Activated CD4-positive, alpha-beta T cell treated with anti-CD3 and anti-CD28 coated beads, Interleukin-2, amount 10 ng/mL, durations not matched to agents 7 days and 5 days (primary cell): ENCODE data around the gene GRK6. TPM values are rescaled to one million over a fixed set of nuclear protein-coding genes. Genes with fewer than 3 reads are reported as not detected.
A peak's percentile ranks its signal among the peaks of the same experiment; 100 is the strongest.

Experiments used
- CTCF ChIA-PET: fragments of 350-600 bp; sonication (Branson Sonifier 250); formaldehyde crosslinking; loops from one replicate; lab custom pipeline; 2021; ENCODE audit warnings: antibody characterized with exemption; lab: Charles Lee
- POLR2A ChIA-PET: fragments of 350-600 bp; sonication (Branson Sonifier 250); formaldehyde crosslinking; loops from one replicate; lab custom pipeline; 2021; ENCODE audit warnings: antibody characterized with exemption; lab: Charles Lee
- DNase-seq: peaks from one replicate; pipeline ENCODE4 v3.0.0-alpha.2; 2020
- H3K27ac Mint-ChIP-seq: one replicate; pipeline ENCODE4 v1.8.0; 2021; ENCODE audit warnings: mild to moderate bottlenecking, moderate library complexity, mixed read lengths
- H3K27me3 Mint-ChIP-seq: one replicate; pipeline ENCODE4 v1.8.0; 2021; ENCODE audit warnings: mixed read lengths
- H3K36me3 Mint-ChIP-seq: one replicate; pipeline ENCODE4 v1.8.0; 2021; ENCODE audit warnings: low read depth, mixed read lengths
- H3K4me1 Mint-ChIP-seq: one replicate; pipeline ENCODE4 v1.8.0; 2021; ENCODE audit warnings: mixed read lengths
- H3K4me3 Mint-ChIP-seq: one replicate; pipeline ENCODE4 v1.8.0; 2021; ENCODE audit warnings: mild to moderate bottlenecking, moderate library complexity, mixed read lengths
- H3K9me3 Mint-ChIP-seq: one replicate; pipeline ENCODE4 v1.8.0; 2021; ENCODE audit warnings: mixed read lengths
- total RNA-seq, 2 experiments: library from RNA; stranded (reverse); gene quantifications; one replicate each; pipeline ENCODE4 v1.2.3, GENCODE V29; 2021

The GRK6 gene
- total RNA-seq, 2 experiments from 2014 or later: 242 to 296 TPM

DNA sequence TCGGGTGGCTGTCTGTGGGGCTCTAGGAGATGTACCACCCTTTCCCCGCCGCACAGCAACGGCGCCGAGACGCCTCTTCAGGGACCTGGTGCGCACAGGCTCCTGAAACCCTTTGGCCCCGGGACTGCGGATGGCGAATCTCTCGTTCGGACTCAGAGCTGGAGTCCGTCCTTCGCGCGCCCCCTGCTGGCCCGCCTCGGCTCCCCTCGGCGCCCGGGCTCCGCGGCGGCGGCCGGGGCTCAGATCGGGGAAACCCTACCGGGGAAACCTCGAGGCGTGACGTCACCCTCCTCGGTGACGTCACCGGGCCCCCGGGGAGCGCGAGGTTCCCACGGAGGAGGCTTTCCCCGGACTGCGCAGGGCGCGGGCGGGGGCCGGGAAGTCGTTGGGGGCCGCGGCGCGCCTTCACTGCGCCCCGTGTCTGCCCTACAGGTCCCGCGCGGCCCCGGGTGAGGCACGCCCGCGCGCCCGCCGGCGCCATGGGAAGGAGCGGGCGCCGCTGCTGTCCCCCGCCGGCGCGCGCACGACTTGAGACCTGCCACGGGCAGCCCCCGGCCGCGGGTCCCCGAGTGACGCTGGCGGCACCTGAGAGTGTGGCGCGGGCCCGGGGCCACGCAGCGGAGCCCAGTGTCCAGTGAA, 28.0 kb downstream of the GRK6 start:
- peak overlapping the region; percentile 68 for H3K27ac Mint-ChIP-seq
- peaks cover 28% of the 10 kb centered on the region for H3K4me1 Mint-ChIP-seq
- ChIA-PET CTCF (interaction anchor here (0.6 to 46.8 kb wide), 33 partner anchors 9 to 326 kb away, joined by 3 to 1643 read pairs (median 5); partner anchors contain the start of genes B4GALT7, DDX41, DOK3 and F12), POLR2A (interaction anchor here (0.6 to 1.2 kb wide), 2 partner anchors 9 to 65 kb away, joined by 3 to 4 read pairs; no protein-coding TSS in a partner anchor)
- H3K27me3 Mint-ChIP-seq: peaks cover 11% of the 10 kb centered on the region
- peak overlapping the region; percentile 68 for H3K4me3 Mint-ChIP-seq
- no peaks in the 10 kb centered on the region for H3K36me3 Mint-ChIP-seq
- H3K9me3 Mint-ChIP-seq: no peaks in the 10 kb centered on the region
- DNase-seq: peak; percentile 90

DNA sequence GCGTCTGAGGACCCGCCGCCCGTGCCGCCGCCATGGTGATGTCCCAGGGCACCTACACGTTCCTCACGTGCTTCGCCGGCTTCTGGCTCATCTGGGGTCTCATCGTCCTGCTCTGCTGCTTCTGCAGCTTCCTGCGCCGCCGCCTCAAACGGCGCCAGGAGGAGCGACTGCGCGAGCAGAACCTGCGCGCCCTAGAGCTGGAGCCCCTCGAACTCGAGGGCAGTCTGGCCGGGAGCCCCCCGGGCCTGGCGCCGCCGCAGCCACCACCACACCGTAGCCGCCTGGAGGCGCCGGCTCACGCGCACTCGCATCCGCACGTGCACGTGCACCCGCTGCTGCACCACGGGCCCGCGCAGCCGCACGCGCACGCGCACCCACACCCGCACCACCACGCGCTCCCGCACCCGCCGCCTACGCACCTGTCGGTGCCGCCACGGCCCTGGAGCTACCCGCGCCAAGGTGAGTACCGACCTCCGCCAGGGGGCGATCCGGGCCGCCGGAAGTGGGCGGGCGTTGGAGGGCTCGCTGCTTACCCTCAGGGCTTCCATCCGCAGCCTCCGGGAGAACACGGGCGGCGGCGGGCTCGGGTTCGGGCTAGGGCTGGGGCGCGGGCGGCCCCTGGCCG, 28.7 kb downstream of the GRK6 start:
- POLR2A ChIA-PET: interaction anchor here (1.2 kb wide), 1 partner anchor 66 kb away, joined by 4 read pairs; no protein-coding TSS in a partner anchor
- CTCF ChIA-PET: interaction anchor here (0.6 to 46.8 kb wide), 34 partner anchors 8 to 348 kb away, joined by 3 to 1643 read pairs (median 4); partner anchors contain the start of genes DDX41, F12, GRK6 and PDLIM7
- Mint-ChIP-seq H3K36me3 (no peaks in the 10 kb centered on the region), H3K9me3 (no peaks in the 10 kb centered on the region), H3K4me3 (peak overlapping the region; percentile 61), H3K4me1 (peaks cover 28% of the 10 kb centered on the region), H3K27ac (peak overlapping the region; percentile 68), H3K27me3 (peaks cover 11% of the 10 kb centered on the region)
- peak; percentile 91 for DNase-seq

DNA sequence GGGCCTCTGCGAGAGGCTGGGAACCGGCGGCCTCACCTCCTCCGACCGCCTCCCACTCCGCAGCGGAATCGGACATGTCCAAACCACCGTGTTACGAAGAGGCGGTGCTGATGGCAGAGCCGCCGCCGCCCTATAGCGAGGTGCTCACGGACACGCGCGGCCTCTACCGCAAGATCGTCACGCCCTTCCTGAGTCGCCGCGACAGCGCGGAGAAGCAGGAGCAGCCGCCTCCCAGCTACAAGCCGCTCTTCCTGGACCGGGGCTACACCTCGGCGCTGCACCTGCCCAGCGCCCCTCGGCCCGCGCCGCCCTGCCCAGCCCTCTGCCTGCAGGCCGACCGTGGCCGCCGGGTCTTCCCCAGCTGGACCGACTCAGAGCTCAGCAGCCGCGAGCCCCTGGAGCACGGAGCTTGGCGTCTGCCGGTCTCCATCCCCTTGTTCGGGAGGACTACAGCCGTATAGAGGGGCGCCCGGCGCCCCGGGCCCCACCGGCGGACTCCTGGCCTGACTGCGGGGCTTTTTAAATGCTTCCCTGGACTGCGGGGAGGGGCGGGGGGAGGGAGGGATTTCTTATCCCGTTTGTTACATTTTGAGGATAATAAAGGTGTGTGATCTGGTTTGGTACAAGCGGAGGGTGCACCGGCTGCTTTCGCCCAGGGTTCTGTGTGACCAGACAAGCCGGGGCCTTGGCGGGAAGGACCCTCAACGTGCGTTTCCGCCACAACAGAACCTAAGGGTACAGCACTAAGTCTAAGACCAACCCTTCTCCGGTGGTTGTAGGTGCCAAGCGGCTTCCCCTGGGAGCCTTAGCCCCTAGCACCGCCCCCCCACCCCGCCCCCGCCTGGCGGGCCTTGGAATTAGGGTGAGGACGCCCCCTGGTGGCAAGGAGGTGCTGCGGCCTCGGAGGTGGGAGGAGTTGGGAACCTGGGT, 29.4 kb downstream of the GRK6 start:
- DNase-seq: peak; percentile 95
- peaks cover 11% of the 10 kb centered on the region for H3K27me3 Mint-ChIP-seq
- CTCF ChIA-PET: interaction anchor here (0.6 to 46.8 kb wide), 34 partner anchors 7 to 348 kb away, joined by 3 to 1643 read pairs (median 5); partner anchors contain the start of genes DDX41, F12, GRK6 and PDLIM7
- POLR2A ChIA-PET: interaction anchor here (1.2 kb wide), 1 partner anchor 67 kb away, joined by 4 read pairs; no protein-coding TSS in a partner anchor
- H3K9me3 Mint-ChIP-seq: no peaks in the 10 kb centered on the region
- H3K4me1 Mint-ChIP-seq: peaks cover 28% of the 10 kb centered on the region
- H3K36me3 Mint-ChIP-seq: no peaks in the 10 kb centered on the region
- peak overlapping the region; percentile 74 for H3K4me3 Mint-ChIP-seq
- peak overlapping the region; percentile 82 for H3K27ac Mint-ChIP-seq

DNA sequence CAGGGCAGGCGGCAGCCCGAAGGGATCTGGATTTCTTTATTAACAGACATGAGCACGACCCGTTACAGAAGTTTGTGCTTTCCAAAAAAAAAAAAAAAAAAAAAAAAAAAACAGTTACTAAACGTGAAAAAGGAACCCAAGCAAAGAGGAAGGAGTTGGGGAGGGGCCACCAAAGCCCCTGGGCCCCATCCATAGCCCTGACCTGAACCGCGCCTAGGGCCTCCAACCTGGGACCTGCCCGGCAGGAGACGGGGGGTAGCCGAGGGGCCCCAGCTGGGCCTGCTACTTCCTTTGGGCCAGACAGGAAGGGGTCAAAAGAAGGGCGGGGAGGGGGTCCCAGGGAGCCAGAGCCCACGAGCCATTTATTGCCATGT, 30.1 kb downstream of the GRK6 start:
- no peak for DNase-seq
- Mint-ChIP-seq H3K9me3 (no peaks in the 10 kb centered on the region), H3K27ac (peak overlapping the region; percentile 41), H3K4me3 (peak overlapping the region; percentile 74), H3K27me3 (peaks cover 11% of the 10 kb centered on the region), H3K4me1 (peaks cover 31% of the 10 kb centered on the region), H3K36me3 (no peaks in the 10 kb centered on the region)
- CTCF ChIA-PET: interaction anchor here (0.6 to 46.8 kb wide), 12 partner anchors 8 to 153 kb away, joined by 3 to 1643 read pairs (median 7); partner anchors contain the start of genes F12, GRK6, PFN3 and PRELID1
- POLR2A ChIA-PET: no interaction called here

DNA sequence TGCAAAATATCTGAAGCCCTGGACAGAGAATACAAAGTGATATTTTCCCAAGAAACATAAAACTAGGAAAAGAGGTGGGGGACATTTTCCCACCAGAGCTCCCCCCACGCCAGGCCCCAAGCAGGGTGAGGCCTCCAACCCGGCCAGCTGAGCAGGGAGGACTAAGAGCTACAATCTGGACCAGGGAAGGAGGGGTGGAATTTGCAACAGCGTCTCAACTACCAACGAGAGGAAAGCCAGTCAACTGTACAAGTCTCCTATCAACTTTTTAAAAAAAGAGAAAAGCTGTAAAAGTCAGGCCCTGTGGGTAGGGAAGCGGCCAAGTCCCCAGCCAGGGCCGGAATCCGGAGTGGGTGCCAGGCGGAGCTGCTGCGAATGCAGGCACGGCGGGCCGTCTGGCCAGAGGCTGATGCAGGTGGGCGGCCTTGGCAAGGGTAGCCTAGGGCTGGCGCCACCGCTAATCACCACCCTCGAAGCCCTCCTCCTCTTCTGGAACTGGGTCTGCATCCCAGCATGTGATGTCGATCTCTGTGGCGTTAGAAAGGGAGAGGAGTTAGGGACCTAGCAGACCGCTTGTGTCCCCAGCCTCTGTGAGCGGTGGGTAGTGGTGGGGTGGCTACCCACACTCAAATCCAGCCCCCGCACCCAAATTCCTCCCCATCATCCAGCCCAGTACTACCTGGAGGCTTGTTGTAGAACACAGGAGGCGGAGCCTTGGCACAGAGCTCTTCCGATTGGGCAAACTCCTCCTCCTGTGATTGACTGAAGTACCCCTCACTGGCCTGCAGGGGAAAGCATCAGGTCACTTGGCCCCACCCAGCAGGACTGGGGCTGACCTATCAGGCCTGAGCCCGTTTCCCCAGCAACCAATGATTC, 30.7 kb downstream of the GRK6 start:
- H3K27me3 Mint-ChIP-seq: peaks cover 11% of the 10 kb centered on the region
- CTCF ChIA-PET: interaction anchor here (0.6 to 46.8 kb wide), 19 partner anchors 8 to 154 kb away, joined by 3 to 1643 read pairs (median 4); partner anchors contain the start of genes F12, GRK6, PFN3 and PRELID1
- H3K9me3 Mint-ChIP-seq: no peaks in the 10 kb centered on the region
- DNase-seq: peak; percentile 62
- H3K4me1 Mint-ChIP-seq: peaks cover 35% of the 10 kb centered on the region
- no peak overlapping the region for H3K27ac Mint-ChIP-seq
- POLR2A ChIA-PET: interaction anchor here (0.6 kb wide), 1 partner anchor 58 kb away, joined by 3 read pairs; no protein-coding TSS in a partner anchor
- H3K4me3 Mint-ChIP-seq: peak overlapping the region; percentile 51
- no peaks in the 10 kb centered on the region for H3K36me3 Mint-ChIP-seq

DNA sequence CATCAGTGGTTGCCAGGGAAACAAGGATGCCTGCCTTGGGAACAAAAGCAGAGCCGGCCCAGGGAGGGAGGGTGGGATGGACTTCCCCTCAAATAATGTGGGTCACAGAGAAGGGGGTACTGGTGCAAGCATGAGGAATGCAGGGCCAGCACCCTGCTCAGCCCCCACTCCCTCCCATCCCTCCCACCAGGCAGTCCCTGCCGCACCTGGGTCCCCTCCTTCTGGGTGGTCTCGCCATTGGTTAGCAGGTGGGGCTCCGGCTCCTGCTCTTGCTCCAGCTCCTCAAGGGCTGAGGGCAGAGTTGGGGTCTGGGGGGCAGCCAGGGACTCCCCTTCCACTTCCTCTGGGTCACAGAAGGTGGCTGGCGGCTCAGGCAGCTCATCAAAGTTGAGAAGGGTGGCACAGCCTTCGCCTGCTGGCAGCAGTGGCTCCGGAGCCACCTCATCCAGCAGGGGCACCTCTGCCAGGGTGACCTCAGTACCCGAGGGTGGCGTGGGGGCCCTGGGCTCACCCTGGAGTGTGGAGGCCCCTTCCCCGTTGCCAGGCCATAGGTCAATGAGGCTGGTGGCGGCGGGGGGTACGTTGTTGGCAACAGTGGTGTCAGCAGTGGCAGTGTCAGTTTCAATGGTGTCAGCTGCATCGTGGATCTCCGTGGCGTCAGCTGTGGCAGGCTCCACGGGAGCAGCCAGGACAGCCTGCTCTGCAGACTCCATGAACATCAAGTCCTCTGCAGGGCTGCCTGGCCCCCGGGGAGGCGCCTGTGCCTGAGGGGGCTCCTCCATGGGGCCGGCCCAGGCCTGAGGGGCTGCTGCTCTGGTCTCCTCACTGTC, 31.6 kb downstream of the GRK6 start:
- DNase-seq: no peak
- Mint-ChIP-seq H3K4me3 (no peak overlapping the region), H3K27ac (no peak overlapping the region), H3K27me3 (peaks cover 10% of the 10 kb centered on the region), H3K36me3 (no peaks in the 10 kb centered on the region), H3K4me1 (peaks cover 37% of the 10 kb centered on the region), H3K9me3 (no peaks in the 10 kb centered on the region)
- POLR2A ChIA-PET: no interaction called here
- CTCF ChIA-PET: interaction anchor here (0.8 to 46.8 kb wide), 14 partner anchors 10 to 154 kb away, joined by 3 to 1643 read pairs (median 4); partner anchors contain the start of genes F12, GRK6, PFN3 and PRELID1

DNA sequence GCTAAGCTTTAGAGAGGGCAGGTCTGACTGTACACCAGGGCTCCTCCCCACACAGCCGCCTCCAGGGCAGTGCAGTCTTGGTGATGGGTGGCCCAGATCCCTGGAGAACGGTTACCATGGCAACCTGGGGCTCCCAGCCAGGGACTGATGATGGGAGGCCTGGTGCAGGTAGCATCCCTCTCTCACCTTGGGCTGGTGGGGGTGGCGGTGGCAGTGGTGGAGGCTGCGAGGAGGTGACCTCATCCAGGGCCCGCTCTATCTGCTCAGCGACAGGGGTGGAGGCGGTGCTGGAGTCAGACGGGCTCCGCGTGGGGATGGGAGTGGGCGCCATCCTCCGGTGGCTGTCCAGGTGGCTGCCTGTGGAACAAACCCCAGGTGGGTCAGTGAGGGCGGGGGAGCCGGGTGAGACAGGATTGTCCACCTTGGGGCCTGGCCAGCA, 32.5 kb downstream of the GRK6 start:
- H3K27ac Mint-ChIP-seq: no peak overlapping the region
- peaks cover 1% of the 10 kb centered on the region for H3K27me3 Mint-ChIP-seq
- no peaks in the 10 kb centered on the region for H3K9me3 Mint-ChIP-seq
- DNase-seq: no peak
- H3K4me1 Mint-ChIP-seq: peaks cover 29% of the 10 kb centered on the region
- no peaks in the 10 kb centered on the region for H3K36me3 Mint-ChIP-seq
- H3K4me3 Mint-ChIP-seq: no peak overlapping the region
- ChIA-PET CTCF (interaction anchor here (1.9 to 46.8 kb wide), 4 partner anchors 11 to 50 kb away, joined by 4 to 1643 read pairs (median 38); partner anchors contain the start of genes F12, GRK6, PFN3 and PRR7), POLR2A (interaction anchor here (0.7 kb wide), 1 partner anchor 69 kb away, joined by 4 read pairs; no protein-coding TSS in a partner anchor)

DNA sequence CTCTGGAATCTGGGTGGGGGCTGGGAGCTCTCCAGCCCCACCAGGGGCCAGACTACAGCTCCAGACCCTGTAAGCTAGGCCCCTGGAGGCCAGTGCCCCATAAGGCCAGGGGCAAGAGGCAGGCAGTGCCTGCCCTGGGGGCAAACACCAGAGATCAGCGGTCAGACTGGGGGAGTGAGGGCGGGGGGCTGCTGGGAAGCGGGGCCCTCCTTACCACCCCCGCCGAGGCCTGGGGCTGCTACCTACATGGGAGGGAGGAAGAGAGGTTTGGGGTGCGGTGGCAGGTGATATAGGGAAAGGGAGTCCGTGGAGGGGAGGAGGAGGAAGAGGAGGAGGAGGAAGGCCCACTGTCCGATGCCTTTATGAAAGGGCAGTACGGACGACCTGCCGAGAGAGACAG, 32.9 kb downstream of the GRK6 start:
- DNase-seq: no peak
- Mint-ChIP-seq H3K27ac (no peak overlapping the region), H3K27me3 (no peaks in the 10 kb centered on the region), H3K4me3 (no peak overlapping the region), H3K4me1 (peaks cover 28% of the 10 kb centered on the region), H3K9me3 (no peaks in the 10 kb centered on the region), H3K36me3 (no peaks in the 10 kb centered on the region)
- ChIA-PET POLR2A (no interaction called here), CTCF (interaction anchor here (1.1 to 46.8 kb wide), 4 partner anchors 11 to 51 kb away, joined by 3 to 1643 read pairs (median 34); partner anchors contain the start of genes F12, GRK6, PFN3 and SLC34A1)

DNA sequence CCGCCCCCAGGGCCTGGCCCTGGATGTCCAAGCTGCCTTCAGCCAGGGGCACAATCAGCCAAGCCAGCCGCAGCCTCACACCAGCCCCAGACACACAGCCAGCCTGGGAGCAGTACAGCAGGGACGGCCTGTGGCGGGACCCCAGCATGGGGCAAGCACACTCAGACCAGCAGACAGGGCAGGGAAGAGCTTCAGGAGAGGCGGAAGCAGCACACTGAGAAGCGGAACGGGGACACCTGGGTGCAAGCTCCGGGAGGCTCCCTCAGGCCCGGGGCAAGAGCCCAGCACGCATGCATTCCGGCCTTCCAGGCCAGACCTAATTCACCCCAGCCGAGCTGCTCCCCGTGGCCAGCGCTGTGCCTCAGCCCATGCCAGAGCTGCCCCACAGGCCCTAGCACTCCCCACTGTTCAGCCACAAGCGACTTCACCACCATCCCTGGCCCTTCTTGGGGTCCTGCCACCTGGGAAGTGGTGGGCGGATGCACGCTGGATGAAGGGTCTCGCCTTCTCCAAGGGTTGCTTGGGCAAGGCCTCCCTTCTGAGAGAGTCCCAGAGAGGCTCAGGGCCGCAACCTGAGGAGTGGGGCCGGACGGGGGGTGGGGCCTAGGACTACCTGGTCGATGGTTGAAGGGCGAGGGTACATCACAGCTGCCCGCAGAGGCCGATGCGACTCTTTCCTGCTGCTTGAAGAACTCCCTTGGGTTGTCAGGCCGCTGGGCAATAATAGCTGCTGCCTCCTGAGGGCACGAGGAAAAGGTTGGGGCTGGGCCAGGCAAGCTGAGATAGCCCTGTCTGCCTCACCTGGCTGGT, 33.5 kb downstream of the GRK6 start:
- ChIA-PET CTCF (interaction anchor here (0.6 to 46.8 kb wide), 6 partner anchors 14 to 292 kb away, joined by 3 to 1643 read pairs (median 3); partner anchors contain the start of genes F12, GRK6, PDLIM7 and PFN3), POLR2A (no interaction called here)
- DNase-seq: no peak
- H3K27me3 Mint-ChIP-seq: no peaks in the 10 kb centered on the region
- no peaks in the 10 kb centered on the region for H3K9me3 Mint-ChIP-seq
- no peak overlapping the region for H3K4me3 Mint-ChIP-seq
- no peaks in the 10 kb centered on the region for H3K36me3 Mint-ChIP-seq
- no peak overlapping the region for H3K27ac Mint-ChIP-seq
- H3K4me1 Mint-ChIP-seq: peaks cover 28% of the 10 kb centered on the region
